ENCODE results near the gene MPPE1.

GRCh38 chr18:11877497-11878135, 30.5 kb downstream of the MPPE1 start:
- no peak for TF ChIP-seq MXI1 (conservative IDR thresholded peaks at IDR 0.05; ENCODE audit: poor library complexity, severe bottlenecking)
- TF ChIP-seq CTCF (IDR thresholded peaks at IDR 0.05; ENCODE audit: poor library complexity, severe bottlenecking) = no peak
- no peak for TF ChIP-seq SMC3 (conservative IDR thresholded peaks at IDR 0.05; ENCODE audit: poor library complexity)
- TF ChIP-seq POLR2AphosphoS5 (IDR thresholded peaks at IDR 0.05) = no peak
- no peak for TF ChIP-seq EZH2 (IDR thresholded peaks at IDR 0.05; ENCODE audit: borderline replicate concordance, insufficient read depth, low read length, poor library complexity, severe bottlenecking)
- TF ChIP-seq REST (IDR thresholded peaks at IDR 0.05; ENCODE audit: borderline replicate concordance) = no peak
- TF ChIP-seq RAD21 (conservative IDR thresholded peaks at IDR 0.05) = no peak
- TF ChIP-seq TAF1 (IDR thresholded peaks at IDR 0.05; ENCODE audit: low read depth) = no peak
- TF ChIP-seq EP300 (conservative IDR thresholded peaks at IDR 0.05; ENCODE audit: poor library complexity, severe bottlenecking) = no peak
